Osteocyte (in vitro differentiated cells): ENCODE measurements around the gene NMRAL1. TPM values are rescaled to one million over a fixed set of nuclear protein-coding genes. Genes with fewer than 3 reads are reported as not detected.

Experiments
- DNase-seq: peaks from one replicate; pipeline ENCODE4 v3.0.0; 2021; ENCODE audit warnings: mixed read lengths; ENCODE audit not compliant: unreplicated experiment; ENCODE audit errors: extremely low spot score
- H3K27ac Mint-ChIP-seq: one replicate; pipeline ENCODE4 v1.8.0; 2021; ENCODE audit warnings: mild to moderate bottlenecking, mixed read lengths; ENCODE audit not compliant: unreplicated experiment
- H3K27me3 Mint-ChIP-seq: one replicate; pipeline ENCODE4 v1.8.0; 2021; ENCODE audit warnings: mixed read lengths; ENCODE audit not compliant: unreplicated experiment
- H3K36me3 Mint-ChIP-seq: one replicate; pipeline ENCODE4 v1.8.0; 2021; ENCODE audit warnings: mixed read lengths; ENCODE audit not compliant: unreplicated experiment
- H3K4me1 Mint-ChIP-seq: one replicate; pipeline ENCODE4 v1.8.0; 2021; ENCODE audit warnings: mixed read lengths; ENCODE audit not compliant: unreplicated experiment
- H3K4me3 Mint-ChIP-seq: one replicate; pipeline ENCODE4 v1.8.0; 2021; ENCODE audit warnings: mild to moderate bottlenecking, moderate library complexity, mixed read lengths; ENCODE audit not compliant: unreplicated experiment
- H3K9me3 Mint-ChIP-seq: one replicate; pipeline ENCODE4 v1.8.0; 2021; ENCODE audit warnings: mixed read lengths; ENCODE audit not compliant: unreplicated experiment
- total RNA-seq: library from RNA; stranded (reverse); gene quantifications from 2 replicates; pipeline ENCODE4 v1.2.1, GENCODE V29; 2021
- TF ChIP-seq, protein P1 (sequence below): fragments of 200-600 bp; sonication (generic); IDR thresholded peaks from 2 replicates; pipeline ENCODE4 v1.5.0; 2021; ENCODE audit warnings: antibody characterized with exemption, mild to moderate bottlenecking, moderate library complexity

Gene NMRAL1
- total RNA-seq, 1 donor from 2014 or later = 55.0 TPM

DNA sequence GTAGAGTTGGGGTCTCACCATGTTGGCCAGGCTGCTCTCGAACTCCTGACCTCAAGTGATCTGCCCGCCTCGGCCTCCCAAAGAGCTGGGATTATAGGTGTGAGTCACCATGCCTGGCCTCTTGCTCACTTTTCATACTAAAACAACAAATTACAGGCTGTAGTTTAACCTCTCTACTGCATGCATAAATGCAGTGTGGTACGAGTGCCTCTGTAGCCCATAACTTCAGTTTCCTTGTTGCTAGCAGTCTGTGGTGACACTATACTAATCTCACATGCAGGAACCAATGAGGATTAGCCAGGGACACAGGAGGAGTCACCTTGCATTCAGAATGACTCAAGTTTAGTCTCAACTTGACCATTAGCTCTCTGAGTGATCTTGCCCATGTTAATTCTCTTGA is 21.9 kb upstream of the NMRAL1 start:
- Mint-ChIP-seq H3K27me3 (no peaks in the 10 kb centered on the region), H3K36me3 (peaks cover 2% of the 10 kb centered on the region), H3K9me3 (no peaks in the 10 kb centered on the region), H3K4me1 (peaks cover 32% of the 10 kb centered on the region), H3K27ac (no peak overlapping the region), H3K4me3 (no peak overlapping the region)
- TF ChIP-seq, protein P1, sequence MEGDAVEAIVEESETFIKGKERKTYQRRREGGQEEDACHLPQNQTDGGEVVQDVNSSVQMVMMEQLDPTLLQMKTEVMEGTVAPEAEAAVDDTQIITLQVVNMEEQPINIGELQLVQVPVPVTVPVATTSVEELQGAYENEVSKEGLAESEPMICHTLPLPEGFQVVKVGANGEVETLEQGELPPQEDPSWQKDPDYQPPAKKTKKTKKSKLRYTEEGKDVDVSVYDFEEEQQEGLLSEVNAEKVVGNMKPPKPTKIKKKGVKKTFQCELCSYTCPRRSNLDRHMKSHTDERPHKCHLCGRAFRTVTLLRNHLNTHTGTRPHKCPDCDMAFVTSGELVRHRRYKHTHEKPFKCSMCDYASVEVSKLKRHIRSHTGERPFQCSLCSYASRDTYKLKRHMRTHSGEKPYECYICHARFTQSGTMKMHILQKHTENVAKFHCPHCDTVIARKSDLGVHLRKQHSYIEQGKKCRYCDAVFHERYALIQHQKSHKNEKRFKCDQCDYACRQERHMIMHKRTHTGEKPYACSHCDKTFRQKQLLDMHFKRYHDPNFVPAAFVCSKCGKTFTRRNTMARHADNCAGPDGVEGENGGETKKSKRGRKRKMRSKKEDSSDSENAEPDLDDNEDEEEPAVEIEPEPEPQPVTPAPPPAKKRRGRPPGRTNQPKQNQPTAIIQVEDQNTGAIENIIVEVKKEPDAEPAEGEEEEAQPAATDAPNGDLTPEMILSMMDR = no peak
- DNase-seq = no peak

DNA sequence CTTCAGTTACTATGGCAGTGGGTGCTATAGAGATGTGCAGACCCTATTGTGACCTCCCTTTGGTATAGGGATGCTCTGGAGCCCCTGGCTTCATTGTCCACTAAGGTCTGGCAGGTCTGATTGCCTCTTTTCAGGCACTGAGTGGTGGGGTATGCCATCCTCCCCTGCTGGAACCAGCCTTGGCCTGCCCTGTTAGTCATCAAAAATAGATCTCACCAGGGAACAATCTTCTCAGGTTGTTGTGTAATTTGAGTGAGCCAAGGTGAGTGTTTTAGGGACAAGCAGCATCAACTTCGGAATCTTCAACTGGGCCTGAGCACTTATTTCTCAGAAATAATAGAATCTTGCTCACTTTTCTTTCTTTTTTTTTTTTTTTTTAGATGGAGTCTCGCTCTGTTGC is 21.3 kb upstream of the NMRAL1 start:
- H3K9me3 Mint-ChIP-seq = no peaks in the 10 kb centered on the region
- no peak for DNase-seq
- H3K4me3 Mint-ChIP-seq = no peak overlapping the region
- no peak overlapping the region for H3K27ac Mint-ChIP-seq
- H3K4me1 Mint-ChIP-seq = peaks cover 26% of the 10 kb centered on the region
- H3K27me3 Mint-ChIP-seq = no peaks in the 10 kb centered on the region
- TF ChIP-seq, protein P1 = no peak
- H3K36me3 Mint-ChIP-seq = peaks cover 2% of the 10 kb centered on the region

DNA sequence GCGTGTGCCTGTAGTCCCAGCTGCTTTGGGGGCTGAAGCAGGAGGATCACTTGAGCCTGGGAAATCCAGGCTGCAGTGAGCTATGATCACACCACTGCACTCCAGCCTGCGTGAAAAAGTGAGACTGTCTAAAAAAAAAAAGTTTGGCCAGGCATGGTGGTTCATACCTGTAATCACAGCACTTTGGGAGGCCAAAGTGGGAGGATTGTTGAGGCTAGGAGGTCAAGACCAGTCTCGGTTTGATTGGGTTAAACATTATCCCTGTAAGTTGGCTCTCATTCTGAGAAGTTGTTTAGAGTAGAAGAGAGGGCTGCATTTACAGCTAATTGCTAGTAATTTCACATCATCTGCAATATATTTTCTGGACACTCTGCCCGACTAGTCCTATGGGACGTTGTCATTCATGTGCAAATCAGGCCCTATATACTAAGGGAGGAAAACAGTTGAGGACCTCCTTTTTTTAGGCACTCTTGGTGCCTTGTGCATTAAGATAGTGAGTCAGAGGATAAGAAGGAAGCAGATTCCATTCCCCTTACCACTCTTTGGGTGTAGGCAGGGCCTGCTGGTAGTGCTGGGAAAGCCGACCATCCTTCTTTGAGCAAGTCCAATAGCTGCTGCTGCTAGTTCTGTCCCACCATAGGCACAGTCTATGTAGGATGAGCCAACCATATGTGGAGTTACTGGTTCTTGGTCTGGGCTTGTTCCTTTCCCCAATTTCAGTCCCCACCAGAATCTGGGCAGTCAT is 20.5 kb upstream of the NMRAL1 start:
- DNase-seq = no peak
- TF ChIP-seq, protein P1 = no peak
- Mint-ChIP-seq H3K27ac (peak overlapping the region; percentile 27), H3K9me3 (no peaks in the 10 kb centered on the region), H3K4me1 (peaks cover 18% of the 10 kb centered on the region), H3K27me3 (no peaks in the 10 kb centered on the region), H3K36me3 (peaks cover 2% of the 10 kb centered on the region), H3K4me3 (no peak overlapping the region)

DNA sequence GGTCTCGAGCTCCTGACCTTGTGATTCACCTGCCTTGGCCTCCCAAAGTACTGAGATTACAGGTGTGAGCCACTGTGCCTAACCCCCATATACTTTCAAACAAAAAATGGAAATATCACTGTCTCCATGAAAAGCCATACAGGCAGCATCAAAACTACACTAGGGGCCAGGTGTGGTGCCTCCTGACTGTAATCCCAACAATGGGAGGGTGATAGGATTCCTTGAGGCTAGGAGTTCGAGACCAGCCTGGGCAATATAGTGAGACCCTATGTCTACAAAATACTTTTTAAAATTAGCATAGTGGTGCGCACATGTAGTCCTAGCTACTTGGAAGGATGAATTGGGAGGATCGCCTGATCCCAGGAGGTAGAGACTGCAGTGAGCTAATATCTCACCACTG is 17.5 kb upstream of the NMRAL1 start:
- Mint-ChIP-seq H3K36me3 (no peaks in the 10 kb centered on the region), H3K27me3 (no peaks in the 10 kb centered on the region)

DNA sequence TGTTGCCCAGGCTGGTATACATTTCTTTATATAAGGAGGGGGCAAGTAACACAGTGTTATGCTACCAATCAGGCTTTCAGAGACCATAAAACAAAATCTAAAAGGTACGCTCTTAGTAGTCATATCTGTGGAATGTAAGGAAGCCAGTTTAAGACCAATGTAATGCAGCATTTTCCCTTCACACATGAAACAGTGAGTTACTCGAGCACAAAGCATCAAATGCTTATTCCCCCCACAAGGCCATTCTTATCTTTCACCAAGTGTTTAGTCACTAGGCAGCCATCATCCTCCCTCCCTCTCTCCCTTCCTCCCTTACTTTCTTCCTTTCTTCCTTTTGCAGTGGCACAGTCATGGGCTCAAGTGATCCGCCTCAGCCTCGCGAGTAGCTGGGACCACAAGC is 14.6 kb upstream of the NMRAL1 start:
- TF ChIP-seq, protein P1 = no peak
- no peaks in the 10 kb centered on the region for H3K9me3 Mint-ChIP-seq
- no peak overlapping the region for H3K4me3 Mint-ChIP-seq
- no peaks in the 10 kb centered on the region for H3K27me3 Mint-ChIP-seq
- peak overlapping the region; percentile 59 for H3K27ac Mint-ChIP-seq
- peaks cover 4% of the 10 kb centered on the region for H3K36me3 Mint-ChIP-seq
- no peak for DNase-seq
- H3K4me1 Mint-ChIP-seq = peaks cover 10% of the 10 kb centered on the region

More for the DNA sequence above, 17.5 kb upstream of the NMRAL1 start:
- no peak for DNase-seq
- H3K9me3 Mint-ChIP-seq = no peaks in the 10 kb centered on the region
- no peak overlapping the region for H3K27ac Mint-ChIP-seq
- TF ChIP-seq, protein P1 = no peak
- H3K4me1 Mint-ChIP-seq = peaks cover 23% of the 10 kb centered on the region
- H3K4me3 Mint-ChIP-seq = no peak overlapping the region
